PC-3 (cell line): ENCODE results near the gene PCK2.

Experiments used
- EZH2 ChIP-seq: fragments of 300-600 bp; sonication (generic); IDR thresholded peaks from one replicate; pipeline ENCODE4 v1.6.1; 2017; ENCODE audit warnings: antibody characterized with exemption, mild to moderate bottlenecking, low read length; ENCODE audit not compliant: unreplicated experiment
- TF ChIP-seq, protein P1 (sequence below): fragments of 300-600 bp; sonication (generic); conservative IDR thresholded peaks from 2 replicates; pipeline ENCODE4 v1.5.1; 2017; ENCODE audit warnings: antibody characterized with exemption, low read depth, mild to moderate bottlenecking, low read length

DNA sequence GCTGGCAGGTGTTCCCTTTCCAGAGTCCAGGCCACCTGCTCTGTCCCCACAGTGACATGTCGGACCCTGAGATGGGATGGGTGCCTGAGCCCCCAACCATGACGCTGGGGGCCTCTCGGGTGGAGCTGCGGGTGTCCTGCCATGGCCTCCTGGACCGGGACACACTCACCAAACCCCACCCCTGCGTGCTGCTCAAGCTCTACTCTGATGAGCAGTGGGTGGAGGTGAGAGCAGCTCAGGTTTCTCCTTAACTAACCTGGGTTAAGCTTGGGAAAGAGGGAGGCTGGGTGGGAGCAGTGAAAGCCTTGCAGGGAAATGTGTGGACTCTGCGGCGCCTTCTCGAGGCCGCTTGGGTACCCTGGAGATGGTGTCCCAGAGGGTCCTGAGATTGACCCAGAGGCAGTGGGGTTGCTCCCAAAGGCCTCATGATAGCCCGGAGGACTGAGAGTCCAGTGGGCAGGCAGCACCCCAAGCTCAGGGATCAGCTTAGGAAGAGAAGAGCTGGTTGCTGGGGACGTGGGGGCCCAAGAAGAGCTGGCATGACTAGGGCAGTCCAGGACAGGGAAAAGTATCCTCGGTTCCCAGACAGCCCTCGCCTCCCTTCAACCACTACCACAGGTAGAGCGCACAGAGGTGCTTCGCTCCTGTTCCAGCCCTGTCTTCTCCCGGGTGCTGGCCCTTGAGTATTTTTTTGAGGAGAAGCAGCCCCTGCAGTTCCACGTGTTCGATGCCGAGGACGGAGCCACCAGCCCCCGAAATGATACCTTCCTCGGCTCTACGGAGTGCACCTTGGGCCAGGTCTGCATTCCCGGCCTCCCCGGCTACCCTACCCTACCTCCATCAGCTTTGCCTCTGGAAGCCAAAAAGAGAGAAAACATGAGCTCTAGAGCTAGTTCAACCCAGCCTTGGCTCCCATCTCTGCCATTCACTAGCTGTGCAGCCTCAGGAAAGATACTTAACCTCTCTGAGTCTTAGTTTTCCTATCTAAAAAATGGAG is 20.9 kb upstream of the PCK2 start:
- TF ChIP-seq, protein P1, sequence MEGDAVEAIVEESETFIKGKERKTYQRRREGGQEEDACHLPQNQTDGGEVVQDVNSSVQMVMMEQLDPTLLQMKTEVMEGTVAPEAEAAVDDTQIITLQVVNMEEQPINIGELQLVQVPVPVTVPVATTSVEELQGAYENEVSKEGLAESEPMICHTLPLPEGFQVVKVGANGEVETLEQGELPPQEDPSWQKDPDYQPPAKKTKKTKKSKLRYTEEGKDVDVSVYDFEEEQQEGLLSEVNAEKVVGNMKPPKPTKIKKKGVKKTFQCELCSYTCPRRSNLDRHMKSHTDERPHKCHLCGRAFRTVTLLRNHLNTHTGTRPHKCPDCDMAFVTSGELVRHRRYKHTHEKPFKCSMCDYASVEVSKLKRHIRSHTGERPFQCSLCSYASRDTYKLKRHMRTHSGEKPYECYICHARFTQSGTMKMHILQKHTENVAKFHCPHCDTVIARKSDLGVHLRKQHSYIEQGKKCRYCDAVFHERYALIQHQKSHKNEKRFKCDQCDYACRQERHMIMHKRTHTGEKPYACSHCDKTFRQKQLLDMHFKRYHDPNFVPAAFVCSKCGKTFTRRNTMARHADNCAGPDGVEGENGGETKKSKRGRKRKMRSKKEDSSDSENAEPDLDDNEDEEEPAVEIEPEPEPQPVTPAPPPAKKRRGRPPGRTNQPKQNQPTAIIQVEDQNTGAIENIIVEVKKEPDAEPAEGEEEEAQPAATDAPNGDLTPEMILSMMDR: no peak
- no peak for TF ChIP-seq EZH2
